Upper lobe of right lung (tissue), 1 donor: ENCODE measurements around the gene MAP1LC3A. TPM values are rescaled to one million over a fixed set of nuclear protein-coding genes. Genes with fewer than 3 reads are reported as not detected.
"Not testable (repeated sequence)": the region's sequence is repeated elsewhere in the genome, so short reads cannot be mapped to it uniquely, and the experiment has no call there.

Experiments
- ATAC-seq: fragments of 200-7000 bp; cut with Tn5 transposase; one replicate; pipeline ENCODE4 v1.9.1; 2020; ENCODE audit warnings: mild to moderate bottlenecking, moderate library complexity
- DNase-seq: peaks from one replicate; pipeline ENCODE4 v3.0.0-alpha.2; 2020
- H3K27ac ChIP-seq: fragments of 200-600 bp; one replicate; pipeline ENCODE4 v1.8.0; 2022
- H3K27me3 ChIP-seq: fragments of 200-600 bp; one replicate; pipeline ENCODE4 v1.8.0; 2022; ENCODE audit warnings: mild to moderate bottlenecking
- H3K36me3 ChIP-seq: fragments of 200-600 bp; one replicate; pipeline ENCODE4 v1.8.0; 2022
- H3K4me1 ChIP-seq: fragments of 200-600 bp; one replicate; pipeline ENCODE4 v1.8.0; 2022
- H3K4me3 ChIP-seq: fragments of 200-600 bp; one replicate; pipeline ENCODE4 v1.8.0; 2022; ENCODE audit warnings: mild to moderate bottlenecking
- H3K9me3 ChIP-seq: fragments of 200-600 bp; one replicate; pipeline ENCODE4 v1.8.0; 2022
- intact Hi-C: fragments of 100-400 bp; cut with DNase I; formaldehyde crosslinking; loops from one replicate; pipeline ENCODE4 v1.11.0; 2022
- total RNA-seq: library from RNA; stranded (reverse); fragmentation: NEBNext Ultra II Directional; extraction: Animal tissue kit (Norgen Biotek cat#: 25700); gene quantifications from one replicate; pipeline ENCODE4 v1.2.1, GENCODE V29; 2021
- TF ChIP-seq, protein P1 (sequence below): fragments of 200-600 bp; IDR thresholded peaks from one replicate; pipeline ENCODE4 v1.8.0; 2022; ENCODE audit warnings: antibody characterized with exemption
- donor health status: DM: no; HTN: yes; CAD: no; lungs with severe emphysema.

The MAP1LC3A gene
- total RNA-seq, 1 donor from 2014 or later = 45.9 TPM

DNA sequence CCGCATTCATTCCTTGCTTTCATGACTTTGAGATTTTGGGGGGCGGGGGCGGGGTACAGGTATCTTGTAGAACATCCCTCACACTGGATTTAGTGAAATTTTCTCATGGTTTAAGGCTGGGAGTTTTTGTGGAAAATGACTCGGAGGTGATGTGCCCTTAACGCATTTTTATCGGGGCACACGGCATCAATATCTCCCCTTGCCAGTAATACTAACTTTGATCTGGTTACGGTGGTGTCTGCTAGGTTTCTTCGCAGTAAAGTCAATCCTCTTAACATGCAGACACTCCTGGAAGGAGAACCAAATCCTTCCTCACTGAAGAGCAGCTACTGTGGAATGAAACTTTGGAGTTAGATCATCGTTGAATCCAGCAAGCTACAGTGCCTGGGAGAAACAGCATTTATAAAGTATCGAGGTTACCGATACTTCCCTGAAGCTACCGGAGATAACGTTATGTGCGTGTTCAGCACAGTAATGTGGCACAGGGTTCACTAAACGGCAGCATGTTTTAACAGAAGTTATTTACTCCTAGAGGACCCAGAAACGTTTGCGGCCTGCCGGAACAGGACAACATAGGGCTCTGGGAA lies 43.5 kb upstream of the MAP1LC3A start:
- intact Hi-C loops = no loop called here
- Histone ChIP-seq H3K9me3 (no peaks in the 10 kb centered on the region), H3K27ac (peak overlapping the region; percentile 95), H3K4me3 (peak overlapping the region; percentile 76), H3K36me3 (peaks cover 10% of the 10 kb centered on the region), H3K27me3 (no peaks in the 10 kb centered on the region), H3K4me1 (peaks cover 15% of the 10 kb centered on the region)
- ATAC-seq (no peak), DNase-seq (no peak)
- TF ChIP-seq, protein P1, sequence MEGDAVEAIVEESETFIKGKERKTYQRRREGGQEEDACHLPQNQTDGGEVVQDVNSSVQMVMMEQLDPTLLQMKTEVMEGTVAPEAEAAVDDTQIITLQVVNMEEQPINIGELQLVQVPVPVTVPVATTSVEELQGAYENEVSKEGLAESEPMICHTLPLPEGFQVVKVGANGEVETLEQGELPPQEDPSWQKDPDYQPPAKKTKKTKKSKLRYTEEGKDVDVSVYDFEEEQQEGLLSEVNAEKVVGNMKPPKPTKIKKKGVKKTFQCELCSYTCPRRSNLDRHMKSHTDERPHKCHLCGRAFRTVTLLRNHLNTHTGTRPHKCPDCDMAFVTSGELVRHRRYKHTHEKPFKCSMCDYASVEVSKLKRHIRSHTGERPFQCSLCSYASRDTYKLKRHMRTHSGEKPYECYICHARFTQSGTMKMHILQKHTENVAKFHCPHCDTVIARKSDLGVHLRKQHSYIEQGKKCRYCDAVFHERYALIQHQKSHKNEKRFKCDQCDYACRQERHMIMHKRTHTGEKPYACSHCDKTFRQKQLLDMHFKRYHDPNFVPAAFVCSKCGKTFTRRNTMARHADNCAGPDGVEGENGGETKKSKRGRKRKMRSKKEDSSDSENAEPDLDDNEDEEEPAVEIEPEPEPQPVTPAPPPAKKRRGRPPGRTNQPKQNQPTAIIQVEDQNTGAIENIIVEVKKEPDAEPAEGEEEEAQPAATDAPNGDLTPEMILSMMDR = no peak

DNA sequence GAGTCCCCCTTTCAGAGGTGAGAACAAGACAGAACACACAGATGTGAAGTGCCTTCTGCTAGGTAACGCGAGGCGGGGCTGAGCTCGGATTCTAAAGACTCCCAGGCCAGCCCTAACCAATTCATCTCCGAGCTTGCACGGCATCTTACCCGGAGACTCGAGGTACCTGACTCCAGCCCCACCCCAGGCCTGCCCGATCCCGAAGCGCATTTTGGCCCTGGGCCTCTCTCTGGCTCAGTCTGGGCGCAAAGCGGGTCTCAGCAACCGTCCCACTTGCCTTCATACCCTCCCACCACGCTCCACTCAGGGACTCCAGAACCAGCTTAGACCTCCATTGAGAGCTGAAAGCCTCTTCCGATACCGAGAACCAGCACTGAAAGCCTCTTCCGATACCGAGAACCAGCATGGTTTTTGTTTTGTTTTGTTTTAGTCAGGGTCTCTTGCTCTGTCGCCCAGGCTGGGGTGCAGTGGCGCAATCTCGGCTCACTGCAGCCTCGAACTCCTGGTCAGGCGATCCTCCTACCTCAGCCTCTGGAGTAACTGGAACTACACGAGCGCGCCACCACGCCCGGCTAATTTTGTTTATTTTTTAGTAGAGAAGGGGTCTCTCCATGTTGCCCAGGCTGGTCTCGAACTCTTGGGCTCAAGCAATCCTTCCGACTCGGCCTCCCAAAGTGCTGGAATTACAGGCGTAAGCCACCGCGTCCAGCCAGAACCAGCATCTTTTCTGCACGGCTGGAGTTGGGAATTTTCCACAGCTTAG lies 42.9 kb upstream of the MAP1LC3A start:
- H3K9me3 ChIP-seq = no peaks in the 10 kb centered on the region
- H3K27me3 ChIP-seq = no peaks in the 10 kb centered on the region
- H3K36me3 ChIP-seq = peaks cover 16% of the 10 kb centered on the region
- intact Hi-C loops = no loop called here
- peak; percentile 84 for DNase-seq
- H3K27ac ChIP-seq = peak overlapping the region; percentile 95
- H3K4me1 ChIP-seq = peaks cover 15% of the 10 kb centered on the region
- ATAC-seq = peak; percentile 84
- H3K4me3 ChIP-seq = peak overlapping the region; percentile 76
- TF ChIP-seq, protein P1 = no peak

DNA sequence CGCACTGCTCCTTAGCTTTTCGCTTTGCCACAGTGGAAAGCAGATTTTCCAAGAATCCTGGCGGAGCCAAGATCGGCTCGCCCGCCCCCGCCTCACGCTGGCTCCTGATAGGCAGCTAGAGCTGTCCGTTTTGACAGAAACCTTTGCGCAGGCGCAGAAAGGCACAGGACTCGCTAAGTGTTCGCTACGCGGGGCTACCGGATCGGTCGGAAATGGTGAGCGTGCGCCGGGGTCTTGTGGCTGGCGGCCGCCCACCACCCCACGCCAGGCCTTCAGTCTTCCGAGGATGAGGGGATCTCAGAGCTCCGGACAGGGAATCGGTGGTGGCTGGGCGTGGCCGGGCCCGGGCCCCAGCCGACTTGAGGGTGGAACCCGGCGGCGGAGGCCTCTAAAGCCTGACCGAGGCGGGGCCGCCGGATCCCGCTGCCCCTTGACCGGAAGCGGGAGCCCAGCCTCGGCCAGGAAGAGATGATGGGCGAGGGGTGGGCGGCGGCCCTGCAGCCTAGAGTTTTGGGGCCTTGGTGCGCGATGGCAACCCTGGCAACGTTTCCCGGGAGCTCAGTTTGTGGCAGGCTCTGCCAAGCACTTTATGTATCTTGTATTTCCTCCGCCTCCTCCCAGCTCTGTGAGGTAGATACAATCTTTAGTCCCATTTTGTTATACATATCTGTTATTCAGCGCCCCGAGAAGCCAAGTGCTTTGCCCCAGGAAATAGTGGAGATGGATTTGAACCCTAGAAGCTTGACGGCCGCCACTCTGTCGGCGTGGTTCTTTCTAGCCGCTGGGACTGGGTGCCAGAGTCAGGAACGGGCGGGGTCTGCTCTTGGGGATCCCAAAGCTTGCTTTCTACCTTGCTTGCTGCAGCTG lies 42.0 kb upstream of the MAP1LC3A start, which contains the start of gene DYNLRB1:
Gene DYNLRB1 (plus strand): TSS at position 176 of the 867 bp plus-strand sequence. CDS start 37 bp downstream, at position 213.
- Histone ChIP-seq H3K36me3 (peaks cover 23% of the 10 kb centered on the region), H3K9me3 (no peaks in the 10 kb centered on the region), H3K4me3 (peak within 1 kb of the TSS; percentile 76), H3K27ac (peak within 1 kb of the TSS; percentile 95), H3K27me3 (no peaks in the 10 kb centered on the region), H3K4me1 (peaks cover 15% of the 10 kb centered on the region)
- peak; percentile 96 for ATAC-seq
- peak; percentile 98 for DNase-seq
- TF ChIP-seq, protein P1 = no peak
- intact Hi-C loops = no loop called here

DNA sequence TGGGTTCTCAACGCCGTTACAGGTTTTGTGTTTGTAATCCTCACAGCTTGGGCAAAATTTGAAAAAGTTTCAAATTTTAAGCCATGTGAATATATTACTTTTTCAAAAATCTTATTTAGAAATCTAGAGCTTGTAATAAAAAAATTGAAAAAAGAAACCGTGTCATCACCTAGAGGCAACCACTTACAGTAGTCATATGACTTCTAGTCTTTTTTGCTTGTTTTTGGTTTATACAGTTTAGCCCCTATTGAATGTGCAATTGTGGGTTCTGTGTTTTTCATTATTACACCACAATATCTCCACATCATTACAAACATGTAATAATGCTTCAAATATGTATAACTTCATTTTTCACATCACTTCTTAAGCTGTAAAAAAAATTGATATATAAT lies 41.4 kb upstream of the MAP1LC3A start:
- Histone ChIP-seq H3K27ac (peak overlapping the region; percentile 95), H3K9me3 (no peaks in the 10 kb centered on the region), H3K4me1 (peaks cover 15% of the 10 kb centered on the region), H3K36me3 (peaks cover 26% of the 10 kb centered on the region), H3K4me3 (peak overlapping the region; percentile 76), H3K27me3 (no peaks in the 10 kb centered on the region)
- ATAC-seq = no peak
- DNase-seq = no peak
- TF ChIP-seq, protein P1 = no peak
- intact Hi-C loops = no loop called here

DNA sequence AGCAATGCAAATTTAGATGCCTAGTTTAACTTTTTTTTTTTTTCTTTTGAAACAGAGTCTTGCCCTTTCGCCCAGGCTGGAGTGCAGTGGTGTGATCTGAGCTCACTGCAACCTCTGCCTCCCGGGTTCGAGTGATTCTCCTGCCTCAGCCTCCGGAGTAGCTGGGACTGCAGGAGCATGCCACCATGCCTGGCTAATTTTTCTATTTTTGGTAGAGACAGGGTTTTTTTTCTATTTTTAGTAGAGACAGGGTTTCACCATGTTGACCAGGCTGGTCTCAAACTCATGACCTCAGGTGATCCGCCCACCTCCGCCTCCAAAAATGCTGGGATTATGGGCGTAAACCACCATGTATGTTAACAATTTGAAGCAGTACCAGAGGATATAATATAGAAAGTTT lies 39.7 kb upstream of the MAP1LC3A start:
- H3K4me3 ChIP-seq, H3K9me3 ChIP-seq, intact Hi-C loops, H3K27ac ChIP-seq, H3K27me3 ChIP-seq, ATAC-seq, DNase-seq: not testable (repeated sequence)
- Histone ChIP-seq H3K4me1 (peaks cover 15% of the 10 kb centered on the region), H3K36me3 (peaks cover 26% of the 10 kb centered on the region)

DNA sequence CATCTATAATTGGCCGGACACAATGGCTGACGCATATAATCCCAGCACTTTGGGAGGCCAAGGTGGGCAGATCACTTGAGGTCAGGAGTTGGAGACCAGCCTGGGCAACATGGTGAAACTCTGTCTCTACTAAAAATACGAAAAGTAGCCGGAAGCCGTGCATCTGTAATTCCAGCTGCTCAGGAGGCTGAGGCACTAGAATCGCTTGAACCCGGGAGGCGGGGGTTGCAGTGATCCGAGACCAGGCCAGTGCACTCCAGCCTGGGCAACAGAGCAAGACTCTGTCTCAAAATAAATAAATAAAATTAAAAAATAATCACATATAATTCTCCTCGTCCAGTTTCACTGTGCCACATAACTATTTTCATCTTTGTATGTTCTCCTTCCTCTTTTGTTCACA lies 38.7 kb upstream of the MAP1LC3A start:
- H3K27ac ChIP-seq, ATAC-seq, intact Hi-C loops, DNase-seq, H3K4me3 ChIP-seq, H3K27me3 ChIP-seq, H3K9me3 ChIP-seq: not testable (repeated sequence)
- Histone ChIP-seq H3K4me1 (peaks cover 13% of the 10 kb centered on the region), H3K36me3 (peaks cover 26% of the 10 kb centered on the region)
